GM23338 (cell line): ENCODE data around the gene KAZN. TPM values are rescaled to one million over a fixed set of nuclear protein-coding genes. Genes with fewer than 3 reads are reported as not detected.

Experiments used
- ATAC-seq: fragments of 200-7000 bp; cut with Tn5 transposase; 3 replicates; pipeline ENCODE4 v1.9.1; 2020
- DNase-seq: peaks from one replicate; pipeline ENCODE4 v3.0.0-alpha.2; 2015; ENCODE audit warnings: low spot score
- H2AFZ ChIP-seq: fragments of 200-600 bp; sonication (generic); 2 replicates; pipeline ENCODE4 v1.8.0; 2016; ENCODE audit warnings: antibody characterized with exemption, mild to moderate bottlenecking, moderate library complexity
- H3F3A ChIP-seq: fragments of 200-600 bp; sonication (generic); replicated peaks from 2 replicates; pipeline ENCODE4 v1.8.0; 2017; ENCODE audit warnings: antibody characterized with exemption, mixed run types, low read depth
- H3K27ac ChIP-seq: fragments of 200-600 bp; sonication (generic); 2 replicates; pipeline ENCODE4 v1.6.1; 2016; ENCODE audit warnings: low read depth
- H3K27me3 ChIP-seq: fragments of 200-600 bp; sonication (generic); 2 replicates; pipeline ENCODE4 v1.8.0; 2016; ENCODE audit warnings: mild to moderate bottlenecking, mixed run types, moderate library complexity; ENCODE audit not compliant: insufficient read depth
- H3K36me3 ChIP-seq: fragments of 200-600 bp; sonication (generic); 2 replicates; pipeline ENCODE4 v1.8.0; 2016; ENCODE audit warnings: mild to moderate bottlenecking; ENCODE audit not compliant: insufficient read depth
- H3K4me1 ChIP-seq: fragments of 200-600 bp; sonication (generic); 2 replicates; pipeline ENCODE4 v1.8.0; 2016; ENCODE audit warnings: mild to moderate bottlenecking, moderate library complexity; ENCODE audit not compliant: insufficient read depth
- H3K4me2 ChIP-seq: fragments of 200-600 bp; sonication (generic); 2 replicates; pipeline ENCODE4 v1.7.1; 2017; ENCODE audit warnings: mixed run types
- H3K4me3 ChIP-seq: fragments of 200-600 bp; sonication (generic); 2 replicates; pipeline ENCODE4 v1.6.1; 2016; ENCODE audit warnings: mixed run types
- H3K79me2 ChIP-seq: fragments of 200-600 bp; sonication (generic); replicated peaks from 2 replicates; pipeline ENCODE4 v1.8.0; 2017; ENCODE audit warnings: mild to moderate bottlenecking; ENCODE audit not compliant: insufficient read depth
- H3K9me2 ChIP-seq: fragments of 200-600 bp; sonication (generic); 2 replicates; pipeline ENCODE4 v1.8.0; 2017; ENCODE audit not compliant: insufficient read depth
- H4K20me1 ChIP-seq: fragments of 200-600 bp; sonication (generic); replicated peaks from 2 replicates; pipeline ENCODE4 v1.8.0; 2017; ENCODE audit warnings: mild to moderate bottlenecking; ENCODE audit not compliant: insufficient read depth
- H3K27ac Mint-ChIP-seq: 2 replicates; pipeline ENCODE4 v1.8.0; 2020; ENCODE audit warnings: inconsistent platforms, mild to moderate bottlenecking, moderate library complexity, mixed read lengths
- H3K27me3 Mint-ChIP-seq: 3 replicates; pipeline ENCODE4 v1.8.0; 2022; ENCODE audit warnings: low read depth, mild to moderate bottlenecking, moderate library complexity, mixed read lengths, inconsistent platforms; ENCODE audit not compliant: insufficient read depth, poor library complexity
- H3K36me3 Mint-ChIP-seq: 3 replicates; pipeline ENCODE4 v1.8.0; 2021; ENCODE audit warnings: low read depth, mild to moderate bottlenecking, inconsistent platforms, moderate library complexity, mixed read lengths
- H3K4me1 Mint-ChIP-seq: 3 replicates; pipeline ENCODE4 v1.8.0; 2020; ENCODE audit warnings: mild to moderate bottlenecking, inconsistent platforms, mixed read lengths
- H3K4me3 Mint-ChIP-seq: 3 replicates; pipeline ENCODE4 v1.8.0; 2021; ENCODE audit warnings: moderate library complexity, mild to moderate bottlenecking, inconsistent platforms, mixed read lengths
- H3K9me3 Mint-ChIP-seq: 3 replicates; pipeline ENCODE4 v1.8.0; 2020; ENCODE audit warnings: moderate library complexity, mild to moderate bottlenecking, inconsistent platforms, mixed read lengths
- CREB1 ChIP-seq: fragments of 250-450 bp; sonication (Bioruptor Pico); IDR thresholded peaks from 2 replicates; pipeline ENCODE4 v1.5.0; 2020; ENCODE audit warnings: low read depth, mild to moderate bottlenecking, moderate library complexity
- EZH2 ChIP-seq: fragments of 200-600 bp; sonication (generic); IDR thresholded peaks from one replicate; pipeline ENCODE4 v1.8.0; 2017; ENCODE audit warnings: antibody characterized with exemption, mild to moderate bottlenecking, low read depth; ENCODE audit not compliant: unreplicated experiment
- EZH2phosphoT487 ChIP-seq: fragments of 200-600 bp; sonication (generic); IDR thresholded peaks from one replicate; pipeline ENCODE4 v1.8.1; 2018; ENCODE audit warnings: antibody characterized with exemption; ENCODE audit not compliant: unreplicated experiment
- JUNB ChIP-seq: IDR thresholded peaks from one replicate; pipeline ENCODE4 v1.6.1; 2016; ENCODE audit warnings: antibody characterized with exemption; ENCODE audit not compliant: unreplicated experiment
- NANOG ChIP-seq: IDR thresholded peaks from 2 replicates; pipeline ENCODE4 v1.6.1; 2016; ENCODE audit warnings: antibody characterized with exemption, borderline replicate concordance
- POLR2AphosphoS5 ChIP-seq: IDR thresholded peaks from 2 replicates; pipeline ENCODE4 v1.6.1; 2016; ENCODE audit warnings: antibody characterized with exemption, low read depth
- STAT1 ChIP-seq: IDR thresholded peaks from one replicate; pipeline ENCODE4 v1.6.1; 2016; ENCODE audit warnings: antibody characterized with exemption; ENCODE audit not compliant: unreplicated experiment
- ZNF114 ChIP-seq: fragments of 250-450 bp; sonication (Bioruptor Pico); IDR thresholded peaks from 2 replicates; pipeline ENCODE4 v1.5.0; 2020; ENCODE audit warnings: mild to moderate bottlenecking, moderate library complexity
- polyA plus RNA-seq: library from polyadenylated mRNA; unstranded; fragments of >200 nt; fragmentation: Nextera tagmentation; extraction: Ambion mirVana; gene quantifications from 2 replicates; pipeline ENCODE4 v1.2.1, GENCODE V29; 2016
- total RNA-seq: library from RNA; depleted of rRNA; stranded (reverse); fragments of >200 nt; shearing (Covaris generic); gene quantifications from 2 replicates; pipeline ENCODE4 v1.2.3, GENCODE V29; 2014
- TF ChIP-seq, protein P1 (sequence below): fragments of 250-450 bp; sonication (Bioruptor Pico); IDR thresholded peaks from 2 replicates; pipeline ENCODE4 v1.5.0; 2020; ENCODE audit warnings: mild to moderate bottlenecking, moderate library complexity
- TF ChIP-seq, protein P2 (sequence below): IDR thresholded peaks from 2 replicates; pipeline ENCODE4 v1.6.1; 2016; ENCODE audit warnings: antibody characterized with exemption
- TF ChIP-seq, protein P3 (sequence below), 2 experiments: fragments of 200-600 bp in 1 of 2; sonication (generic) in 1 of 2; conservative IDR thresholded peaks; 2 replicates each; pipeline versions ENCODE4 v1.5.1 to v1.6.1; 2016 to 2017; ENCODE audit warnings: antibody characterized with exemption in 2 of 2, low read depth in 2 of 2, mild to moderate bottlenecking in 2 of 2, moderate library complexity in 1 of 2
- TF ChIP-seq, protein P4 (sequence below): IDR thresholded peaks from one replicate; pipeline ENCODE4 v1.6.1; 2018; ENCODE audit warnings: antibody characterized with exemption; ENCODE audit not compliant: unreplicated experiment

KAZN gene
- total and polyA plus RNA-seq, 2 experiments from 2014 or later = 9.9 to 15.0 TPM

DNA sequence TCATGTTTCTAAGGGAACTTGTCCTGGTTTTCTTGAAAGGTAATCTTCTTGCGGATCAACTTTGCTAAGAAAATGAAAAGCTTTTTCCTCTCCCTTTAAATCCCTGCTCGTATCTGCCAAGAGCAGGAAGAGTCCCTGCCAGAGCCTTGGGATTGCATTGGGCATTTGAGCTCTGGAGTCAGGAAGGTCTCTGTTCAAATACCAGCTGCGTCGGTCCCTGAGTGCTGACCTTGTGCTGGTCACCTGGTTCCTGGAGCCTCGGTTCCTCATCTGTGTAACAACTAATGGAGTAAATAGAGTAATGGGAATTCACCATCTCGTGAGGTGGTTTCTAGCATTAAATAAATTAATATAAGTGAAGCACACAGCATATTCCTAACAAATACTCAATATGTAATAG, 280.5 kb downstream of the KAZN start (continued):
- TF ChIP-seq, protein P1, sequence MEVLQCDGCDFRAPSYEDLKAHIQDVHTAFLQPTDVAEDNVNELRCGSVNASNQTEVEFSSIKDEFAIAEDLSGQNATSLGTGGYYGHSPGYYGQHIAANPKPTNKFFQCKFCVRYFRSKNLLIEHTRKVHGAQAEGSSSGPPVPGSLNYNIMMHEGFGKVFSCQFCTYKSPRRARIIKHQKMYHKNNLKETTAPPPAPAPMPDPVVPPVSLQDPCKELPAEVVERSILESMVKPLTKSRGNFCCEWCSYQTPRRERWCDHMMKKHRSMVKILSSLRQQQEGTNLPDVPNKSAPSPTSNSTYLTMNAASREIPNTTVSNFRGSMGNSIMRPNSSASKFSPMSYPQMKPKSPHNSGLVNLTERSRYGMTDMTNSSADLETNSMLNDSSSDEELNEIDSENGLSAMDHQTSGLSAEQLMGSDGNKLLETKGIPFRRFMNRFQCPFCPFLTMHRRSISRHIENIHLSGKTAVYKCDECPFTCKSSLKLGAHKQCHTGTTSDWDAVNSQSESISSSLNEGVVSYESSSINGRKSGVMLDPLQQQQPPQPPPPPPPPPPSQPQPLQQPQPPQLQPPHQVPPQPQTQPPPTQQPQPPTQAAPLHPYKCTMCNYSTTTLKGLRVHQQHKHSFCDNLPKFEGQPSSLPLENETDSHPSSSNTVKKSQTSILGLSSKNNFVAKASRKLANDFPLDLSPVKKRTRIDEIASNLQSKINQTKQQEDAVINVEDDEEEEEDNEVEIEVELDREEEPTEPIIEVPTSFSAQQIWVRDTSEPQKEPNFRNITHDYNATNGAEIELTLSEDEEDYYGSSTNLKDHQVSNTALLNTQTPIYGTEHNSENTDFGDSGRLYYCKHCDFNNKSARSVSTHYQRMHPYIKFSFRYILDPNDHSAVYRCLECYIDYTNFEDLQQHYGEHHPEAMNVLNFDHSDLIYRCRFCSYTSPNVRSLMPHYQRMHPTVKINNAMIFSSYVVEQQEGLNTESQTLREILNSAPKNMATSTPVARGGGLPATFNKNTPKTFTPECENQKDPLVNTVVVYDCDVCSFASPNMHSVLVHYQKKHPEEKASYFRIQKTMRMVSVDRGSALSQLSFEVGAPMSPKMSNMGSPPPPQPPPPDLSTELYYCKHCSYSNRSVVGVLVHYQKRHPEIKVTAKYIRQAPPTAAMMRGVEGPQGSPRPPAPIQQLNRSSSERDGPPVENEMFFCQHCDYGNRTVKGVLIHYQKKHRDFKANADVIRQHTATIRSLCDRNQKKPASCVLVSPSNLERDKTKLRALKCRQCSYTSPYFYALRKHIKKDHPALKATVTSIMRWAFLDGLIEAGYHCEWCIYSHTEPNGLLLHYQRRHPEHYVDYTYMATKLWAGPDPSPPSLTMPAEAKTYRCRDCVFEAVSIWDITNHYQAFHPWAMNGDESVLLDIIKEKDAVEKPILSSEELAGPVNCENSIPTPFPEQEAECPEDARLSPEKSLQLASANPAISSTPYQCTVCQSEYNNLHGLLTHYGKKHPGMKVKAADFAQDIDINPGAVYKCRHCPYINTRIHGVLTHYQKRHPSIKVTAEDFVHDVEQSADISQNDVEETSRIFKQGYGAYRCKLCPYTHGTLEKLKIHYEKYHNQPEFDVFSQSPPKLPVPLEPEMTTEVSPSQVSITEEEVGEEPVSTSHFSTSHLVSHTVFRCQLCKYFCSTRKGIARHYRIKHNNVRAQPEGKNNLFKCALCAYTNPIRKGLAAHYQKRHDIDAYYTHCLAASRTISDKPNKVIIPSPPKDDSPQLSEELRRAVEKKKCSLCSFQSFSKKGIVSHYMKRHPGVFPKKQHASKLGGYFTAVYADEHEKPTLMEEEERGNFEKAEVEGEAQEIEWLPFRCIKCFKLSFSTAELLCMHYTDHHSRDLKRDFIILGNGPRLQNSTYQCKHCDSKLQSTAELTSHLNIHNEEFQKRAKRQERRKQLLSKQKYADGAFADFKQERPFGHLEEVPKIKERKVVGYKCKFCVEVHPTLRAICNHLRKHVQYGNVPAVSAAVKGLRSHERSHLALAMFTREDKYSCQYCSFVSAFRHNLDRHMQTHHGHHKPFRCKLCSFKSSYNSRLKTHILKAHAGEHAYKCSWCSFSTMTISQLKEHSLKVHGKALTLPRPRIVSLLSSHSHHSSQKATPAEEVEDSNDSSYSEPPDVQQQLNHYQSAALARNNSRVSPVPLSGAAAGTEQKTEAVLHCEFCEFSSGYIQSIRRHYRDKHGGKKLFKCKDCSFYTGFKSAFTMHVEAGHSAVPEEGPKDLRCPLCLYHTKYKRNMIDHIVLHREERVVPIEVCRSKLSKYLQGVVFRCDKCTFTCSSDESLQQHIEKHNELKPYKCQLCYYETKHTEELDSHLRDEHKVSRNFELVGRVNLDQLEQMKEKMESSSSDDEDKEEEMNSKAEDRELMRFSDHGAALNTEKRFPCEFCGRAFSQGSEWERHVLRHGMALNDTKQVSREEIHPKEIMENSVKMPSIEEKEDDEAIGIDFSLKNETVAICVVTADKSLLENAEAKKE = no peak
- TF ChIP-seq CREB1 (no peak), POLR2AphosphoS5 (no peak), NANOG (no peak), EZH2phosphoT487 (no peak), ZNF114 (CRISPR knock-in tag) (no peak)

DNA sequence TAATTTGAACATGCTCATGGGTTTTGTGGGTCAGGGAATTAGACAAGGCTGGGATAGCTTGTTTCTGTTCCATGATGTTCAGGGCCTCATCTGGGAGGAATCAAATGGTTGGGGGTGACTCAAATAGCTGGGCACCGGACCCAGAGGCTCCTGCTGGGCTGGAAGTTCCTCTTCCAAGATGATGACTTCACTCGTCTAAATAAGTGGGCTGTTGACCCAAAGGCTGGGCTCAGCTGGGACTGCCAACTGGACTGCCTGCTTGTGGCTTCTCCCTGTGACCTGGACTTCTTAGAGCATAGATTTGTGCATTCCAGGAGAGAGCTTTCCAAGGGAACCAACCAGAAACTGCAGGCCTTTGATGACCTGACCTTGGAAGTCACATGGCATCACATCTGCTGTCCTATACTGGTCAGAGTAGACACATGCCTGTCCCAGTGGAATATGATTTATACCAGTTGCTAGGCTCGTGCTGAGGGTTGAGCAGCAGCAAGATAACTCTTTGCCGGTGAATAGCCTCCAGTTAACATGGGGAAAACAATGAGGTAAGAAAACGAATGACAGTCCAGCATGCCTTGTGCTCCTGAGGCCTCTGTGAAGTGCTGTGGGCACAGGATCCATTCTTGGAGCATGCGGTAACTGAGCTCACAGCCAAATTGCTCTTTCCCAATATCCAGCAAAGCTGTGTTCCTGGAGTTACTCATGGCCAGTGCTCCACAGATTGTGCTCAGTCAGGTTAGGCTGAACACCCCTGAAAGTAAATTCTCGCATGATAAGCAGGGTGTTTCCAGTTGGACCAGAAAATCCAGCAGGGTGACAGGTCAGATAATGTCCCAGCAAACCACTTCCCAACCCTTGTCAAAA, 282.2 kb downstream of the KAZN start:
- peaks cover 12% of the 10 kb centered on the region for H3K9me2 ChIP-seq
- H3K4me1 ChIP-seq = peaks cover 11% of the 10 kb centered on the region
- H3K27ac ChIP-seq = no peak overlapping the region
- no peaks in the 10 kb centered on the region for H3K27me3 ChIP-seq
- Mint-ChIP-seq H3K36me3 (no peaks in the 10 kb centered on the region), H3K4me1 (peaks cover 22% of the 10 kb centered on the region), H3K9me3 (no peaks in the 10 kb centered on the region), H3K4me3 (no peak overlapping the region), H3K27ac (no peak overlapping the region), H3K27me3 (peaks cover 2% of the 10 kb centered on the region)
- no peak overlapping the region for H3K4me2 ChIP-seq
- H3K4me3 ChIP-seq = no peak overlapping the region
- no peaks in the 10 kb centered on the region for H4K20me1 ChIP-seq
- DNase-seq (no peak), ATAC-seq (no peak)
- no peaks in the 10 kb centered on the region for H3K36me3 ChIP-seq
- 0 out of 2 replicates have a peak, but pooled peaks cover 4% of the 10 kb centered on the region for H3F3A ChIP-seq
- H2AFZ ChIP-seq = no peak overlapping the region
- no peaks in the 10 kb centered on the region for H3K79me2 ChIP-seq
- TF ChIP-seq STAT1 (no peak), EZH2 (no peak), CREB1 (no peak), JUNB (no peak), POLR2AphosphoS5 (no peak), ZNF114 (CRISPR knock-in tag) (no peak), EZH2phosphoT487 (no peak)
- TF ChIP-seq, protein P2, sequence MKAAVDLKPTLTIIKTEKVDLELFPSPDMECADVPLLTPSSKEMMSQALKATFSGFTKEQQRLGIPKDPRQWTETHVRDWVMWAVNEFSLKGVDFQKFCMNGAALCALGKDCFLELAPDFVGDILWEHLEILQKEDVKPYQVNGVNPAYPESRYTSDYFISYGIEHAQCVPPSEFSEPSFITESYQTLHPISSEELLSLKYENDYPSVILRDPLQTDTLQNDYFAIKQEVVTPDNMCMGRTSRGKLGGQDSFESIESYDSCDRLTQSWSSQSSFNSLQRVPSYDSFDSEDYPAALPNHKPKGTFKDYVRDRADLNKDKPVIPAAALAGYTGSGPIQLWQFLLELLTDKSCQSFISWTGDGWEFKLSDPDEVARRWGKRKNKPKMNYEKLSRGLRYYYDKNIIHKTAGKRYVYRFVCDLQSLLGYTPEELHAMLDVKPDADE = no peak
- TF ChIP-seq, protein P3, sequence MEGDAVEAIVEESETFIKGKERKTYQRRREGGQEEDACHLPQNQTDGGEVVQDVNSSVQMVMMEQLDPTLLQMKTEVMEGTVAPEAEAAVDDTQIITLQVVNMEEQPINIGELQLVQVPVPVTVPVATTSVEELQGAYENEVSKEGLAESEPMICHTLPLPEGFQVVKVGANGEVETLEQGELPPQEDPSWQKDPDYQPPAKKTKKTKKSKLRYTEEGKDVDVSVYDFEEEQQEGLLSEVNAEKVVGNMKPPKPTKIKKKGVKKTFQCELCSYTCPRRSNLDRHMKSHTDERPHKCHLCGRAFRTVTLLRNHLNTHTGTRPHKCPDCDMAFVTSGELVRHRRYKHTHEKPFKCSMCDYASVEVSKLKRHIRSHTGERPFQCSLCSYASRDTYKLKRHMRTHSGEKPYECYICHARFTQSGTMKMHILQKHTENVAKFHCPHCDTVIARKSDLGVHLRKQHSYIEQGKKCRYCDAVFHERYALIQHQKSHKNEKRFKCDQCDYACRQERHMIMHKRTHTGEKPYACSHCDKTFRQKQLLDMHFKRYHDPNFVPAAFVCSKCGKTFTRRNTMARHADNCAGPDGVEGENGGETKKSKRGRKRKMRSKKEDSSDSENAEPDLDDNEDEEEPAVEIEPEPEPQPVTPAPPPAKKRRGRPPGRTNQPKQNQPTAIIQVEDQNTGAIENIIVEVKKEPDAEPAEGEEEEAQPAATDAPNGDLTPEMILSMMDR (conservative IDR thresholded peaks at IDR 0.05; ENCODE audit: low read depth in 2 of 2) = no peak
- TF ChIP-seq, protein P4, sequence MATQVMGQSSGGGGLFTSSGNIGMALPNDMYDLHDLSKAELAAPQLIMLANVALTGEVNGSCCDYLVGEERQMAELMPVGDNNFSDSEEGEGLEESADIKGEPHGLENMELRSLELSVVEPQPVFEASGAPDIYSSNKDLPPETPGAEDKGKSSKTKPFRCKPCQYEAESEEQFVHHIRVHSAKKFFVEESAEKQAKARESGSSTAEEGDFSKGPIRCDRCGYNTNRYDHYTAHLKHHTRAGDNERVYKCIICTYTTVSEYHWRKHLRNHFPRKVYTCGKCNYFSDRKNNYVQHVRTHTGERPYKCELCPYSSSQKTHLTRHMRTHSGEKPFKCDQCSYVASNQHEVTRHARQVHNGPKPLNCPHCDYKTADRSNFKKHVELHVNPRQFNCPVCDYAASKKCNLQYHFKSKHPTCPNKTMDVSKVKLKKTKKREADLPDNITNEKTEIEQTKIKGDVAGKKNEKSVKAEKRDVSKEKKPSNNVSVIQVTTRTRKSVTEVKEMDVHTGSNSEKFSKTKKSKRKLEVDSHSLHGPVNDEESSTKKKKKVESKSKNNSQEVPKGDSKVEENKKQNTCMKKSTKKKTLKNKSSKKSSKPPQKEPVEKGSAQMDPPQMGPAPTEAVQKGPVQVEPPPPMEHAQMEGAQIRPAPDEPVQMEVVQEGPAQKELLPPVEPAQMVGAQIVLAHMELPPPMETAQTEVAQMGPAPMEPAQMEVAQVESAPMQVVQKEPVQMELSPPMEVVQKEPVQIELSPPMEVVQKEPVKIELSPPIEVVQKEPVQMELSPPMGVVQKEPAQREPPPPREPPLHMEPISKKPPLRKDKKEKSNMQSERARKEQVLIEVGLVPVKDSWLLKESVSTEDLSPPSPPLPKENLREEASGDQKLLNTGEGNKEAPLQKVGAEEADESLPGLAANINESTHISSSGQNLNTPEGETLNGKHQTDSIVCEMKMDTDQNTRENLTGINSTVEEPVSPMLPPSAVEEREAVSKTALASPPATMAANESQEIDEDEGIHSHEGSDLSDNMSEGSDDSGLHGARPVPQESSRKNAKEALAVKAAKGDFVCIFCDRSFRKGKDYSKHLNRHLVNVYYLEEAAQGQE = no peak
